ENCODE measurements around the gene PRF1.
"Not testable (repeated sequence)": the region's sequence is repeated elsewhere in the genome, so short reads cannot be mapped to it uniquely, and the experiment has no call there.

The PRF1 gene

DNA sequence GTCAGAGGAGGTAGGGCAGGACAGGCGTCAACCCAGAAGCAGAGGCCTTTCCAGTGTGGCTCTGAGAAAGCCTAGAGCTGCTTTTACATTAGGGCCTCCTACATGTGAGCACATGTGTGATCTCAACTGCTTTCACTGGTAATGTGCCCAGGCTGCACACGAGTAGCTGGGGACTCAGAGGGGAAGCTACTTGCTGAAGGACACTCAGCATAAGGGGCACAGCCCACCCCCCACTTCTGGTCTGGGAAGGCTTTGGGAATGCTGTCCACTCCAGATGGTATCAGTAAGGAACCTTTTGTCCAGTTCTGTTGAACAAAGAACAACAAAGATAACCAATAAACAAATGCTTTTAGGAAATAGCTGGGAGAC, 18.9 kb downstream of the PRF1 start:
- no peak for TF ChIP-seq EZH2phosphoT487 (IDR thresholded peaks at IDR 0.05; ENCODE audit: low read depth)
- TF ChIP-seq, protein P1, sequence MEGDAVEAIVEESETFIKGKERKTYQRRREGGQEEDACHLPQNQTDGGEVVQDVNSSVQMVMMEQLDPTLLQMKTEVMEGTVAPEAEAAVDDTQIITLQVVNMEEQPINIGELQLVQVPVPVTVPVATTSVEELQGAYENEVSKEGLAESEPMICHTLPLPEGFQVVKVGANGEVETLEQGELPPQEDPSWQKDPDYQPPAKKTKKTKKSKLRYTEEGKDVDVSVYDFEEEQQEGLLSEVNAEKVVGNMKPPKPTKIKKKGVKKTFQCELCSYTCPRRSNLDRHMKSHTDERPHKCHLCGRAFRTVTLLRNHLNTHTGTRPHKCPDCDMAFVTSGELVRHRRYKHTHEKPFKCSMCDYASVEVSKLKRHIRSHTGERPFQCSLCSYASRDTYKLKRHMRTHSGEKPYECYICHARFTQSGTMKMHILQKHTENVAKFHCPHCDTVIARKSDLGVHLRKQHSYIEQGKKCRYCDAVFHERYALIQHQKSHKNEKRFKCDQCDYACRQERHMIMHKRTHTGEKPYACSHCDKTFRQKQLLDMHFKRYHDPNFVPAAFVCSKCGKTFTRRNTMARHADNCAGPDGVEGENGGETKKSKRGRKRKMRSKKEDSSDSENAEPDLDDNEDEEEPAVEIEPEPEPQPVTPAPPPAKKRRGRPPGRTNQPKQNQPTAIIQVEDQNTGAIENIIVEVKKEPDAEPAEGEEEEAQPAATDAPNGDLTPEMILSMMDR (IDR thresholded peaks at IDR 0.05; ENCODE audit: low read depth, low read length), result no peak
- no peaks in the 10 kb centered on the region for H3K36me3 ChIP-seq (replicated peaks; ENCODE audit: low read depth, low read length)
- H2AFZ ChIP-seq (ENCODE audit: low read depth, low read length), result no peak overlapping the region
- peaks cover under 1% of the 10 kb centered on the region; the same call in 1 of the 2 replicates for H3K27me3 ChIP-seq (ENCODE audit: low read depth, low read length)
- no peaks in the 10 kb centered on the region for H3K9me3 ChIP-seq (ENCODE audit: insufficient read depth, low read length)
- no peak overlapping the region for H3K27ac ChIP-seq (ENCODE audit: low read length)
- no peak overlapping the region for H3K9ac ChIP-seq (ENCODE audit: low read length)
- H3K79me2 ChIP-seq (ENCODE audit: low read length), result no peaks in the 10 kb centered on the region
- no peak overlapping the region for H3K4me3 ChIP-seq (ENCODE audit: low read length)
- H3K4me2 ChIP-seq (ENCODE audit: low read length), result no peak overlapping the region
- H3K4me1 ChIP-seq (ENCODE audit: low read length), result peaks cover 28% of the 10 kb centered on the region
- no peaks in the 10 kb centered on the region for H4K20me1 ChIP-seq (ENCODE audit: insufficient read depth, low read length)

DNA sequence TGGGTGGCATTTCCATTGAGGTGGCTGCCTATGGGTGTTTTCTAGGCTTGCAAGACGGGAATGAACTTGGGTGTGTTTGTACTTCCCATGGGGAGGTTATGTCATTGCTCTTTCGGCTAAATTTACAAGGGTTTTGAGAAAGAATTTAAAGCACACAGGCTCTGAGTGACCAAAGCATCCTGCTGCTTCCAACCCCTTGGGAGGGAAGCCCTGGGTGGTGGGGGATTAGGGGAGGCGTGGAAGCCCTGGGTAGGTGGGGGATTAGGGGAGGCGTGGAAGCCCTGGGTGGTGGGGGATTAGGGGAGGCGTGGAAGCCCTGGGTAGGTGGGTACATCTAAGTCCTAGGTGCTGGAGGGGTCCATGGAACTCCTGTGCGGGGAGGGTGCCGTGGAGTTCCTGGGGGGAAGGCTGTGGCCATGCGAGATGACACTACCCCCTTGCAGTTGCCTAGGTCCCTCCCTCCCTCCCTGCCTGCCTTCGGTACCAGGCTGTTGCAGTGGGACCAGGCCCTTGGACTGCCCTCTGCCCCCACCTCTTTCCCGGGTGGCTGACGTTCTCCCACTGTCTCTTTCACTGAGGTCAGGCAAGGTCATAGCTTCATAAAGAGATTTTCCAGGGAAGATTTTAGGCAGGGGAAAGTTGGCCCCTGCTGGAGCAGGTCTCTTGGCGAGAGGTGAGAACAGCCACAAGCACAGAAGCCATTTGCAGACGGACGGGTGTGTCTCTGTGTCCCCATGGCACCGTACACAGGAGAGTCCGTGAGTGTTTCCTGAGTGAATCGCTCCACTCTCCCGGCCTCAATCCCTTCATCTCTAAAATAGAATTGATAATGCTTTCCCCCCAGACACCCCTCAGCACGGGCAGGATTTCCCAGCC, 19.5 kb downstream of the PRF1 start:
- Histone ChIP-seq H3K4me3 (ENCODE audit: low read length) (no peak overlapping the region), H3K27me3 (ENCODE audit: low read depth, low read length) (no peaks in the 10 kb centered on the region), H4K20me1 (ENCODE audit: insufficient read depth, low read length) (no peaks in the 10 kb centered on the region), H3K4me1 (ENCODE audit: low read length) (peaks cover 28% of the 10 kb centered on the region), H3K9ac (ENCODE audit: low read length) (no peak overlapping the region), H3K79me2 (ENCODE audit: low read length) (no peaks in the 10 kb centered on the region), H2AFZ (ENCODE audit: low read depth, low read length) (no peak overlapping the region), H3K4me2 (ENCODE audit: low read length) (no peak overlapping the region), H3K36me3 (replicated peaks; ENCODE audit: low read depth, low read length) (no peaks in the 10 kb centered on the region), H3K27ac (ENCODE audit: low read length) (no peak overlapping the region), H3K9me3 (ENCODE audit: insufficient read depth, low read length) (no peaks in the 10 kb centered on the region)
- TF ChIP-seq, protein P1 (IDR thresholded peaks at IDR 0.05; ENCODE audit: low read depth, low read length), result no peak
- no peak for TF ChIP-seq EZH2phosphoT487 (IDR thresholded peaks at IDR 0.05; ENCODE audit: low read depth)

DNA sequence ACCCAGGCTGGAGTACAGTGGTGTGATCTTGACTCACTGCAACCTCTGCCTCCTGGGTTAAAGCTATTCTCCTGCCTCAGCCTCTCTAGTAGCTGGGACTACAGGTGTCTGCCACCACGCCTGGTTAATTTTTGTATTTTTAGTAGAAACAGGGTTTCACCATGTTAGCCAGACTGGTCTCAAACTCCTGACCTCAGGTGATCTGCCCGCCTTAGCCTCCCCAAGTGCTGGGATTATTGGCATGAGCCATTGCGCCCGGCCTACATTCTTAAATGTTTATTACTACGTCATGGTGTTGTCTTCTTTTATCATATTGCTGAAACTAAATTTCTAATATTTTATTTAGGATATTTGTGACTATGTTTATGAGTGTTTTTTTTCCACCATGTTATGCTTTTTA, 21.4 kb downstream of the PRF1 start:
- H4K20me1 ChIP-seq (ENCODE audit: insufficient read depth, low read length); H3K36me3 ChIP-seq (replicated peaks; ENCODE audit: low read depth, low read length); H3K79me2 ChIP-seq (ENCODE audit: low read length); H3K27me3 ChIP-seq (ENCODE audit: low read depth, low read length); H3K4me3 ChIP-seq (ENCODE audit: low read length); H3K27ac ChIP-seq (ENCODE audit: low read length); H3K9me3 ChIP-seq (ENCODE audit: insufficient read depth, low read length); H2AFZ ChIP-seq (ENCODE audit: low read depth, low read length); H3K9ac ChIP-seq (ENCODE audit: low read length); H3K4me2 ChIP-seq (ENCODE audit: low read length): not testable (repeated sequence)
- H3K4me1 ChIP-seq (ENCODE audit: low read length), result peaks cover 35% of the 10 kb centered on the region

DNA sequence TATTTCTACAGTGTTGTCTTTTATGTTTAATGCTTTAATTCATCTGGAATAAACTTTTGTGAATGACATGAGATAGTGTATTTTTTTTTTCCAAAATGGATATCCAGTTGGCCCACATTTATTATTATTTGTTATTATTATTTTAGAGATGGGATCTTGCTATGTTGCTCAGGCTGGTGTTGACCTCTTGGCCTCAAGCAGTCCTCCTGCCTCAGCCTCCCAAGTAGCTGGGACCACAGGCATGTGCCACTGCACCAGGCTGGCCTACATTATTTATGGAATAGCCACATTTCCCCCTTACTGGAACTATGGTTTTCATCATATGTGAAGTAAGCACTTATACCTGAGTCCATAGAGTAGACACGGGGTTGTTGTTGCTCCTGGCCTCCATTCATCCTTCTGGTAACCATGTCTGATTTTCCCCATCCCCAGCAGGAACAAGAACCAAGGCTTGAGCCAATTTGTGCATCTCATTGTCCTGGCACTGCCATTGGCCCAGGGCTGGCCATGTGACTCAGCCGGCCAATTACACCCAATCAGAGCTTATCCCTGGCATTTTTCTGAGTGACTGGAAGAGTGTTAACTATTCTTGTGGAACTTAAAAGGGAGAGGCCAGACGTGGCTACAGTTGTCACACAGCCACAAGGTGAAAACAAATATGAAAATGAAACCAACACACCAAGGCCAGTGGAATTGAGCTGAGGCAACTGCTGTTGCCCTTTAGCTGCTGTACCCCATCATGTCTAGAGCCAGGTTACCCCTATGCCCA, 23.1 kb downstream of the PRF1 start:
- H2AFZ ChIP-seq (ENCODE audit: low read depth, low read length), result no peak overlapping the region
- H3K36me3 ChIP-seq (replicated peaks; ENCODE audit: low read depth, low read length), result no peaks in the 10 kb centered on the region
- no peak overlapping the region for H3K27ac ChIP-seq (ENCODE audit: low read length)
- H3K4me3 ChIP-seq (ENCODE audit: low read length), result no peak overlapping the region
- H3K4me1 ChIP-seq (ENCODE audit: low read length), result peaks cover 38% of the 10 kb centered on the region
- no peaks in the 10 kb centered on the region for H3K27me3 ChIP-seq (ENCODE audit: low read depth, low read length)
- H3K79me2 ChIP-seq (ENCODE audit: low read length), result no peaks in the 10 kb centered on the region
- H3K4me2 ChIP-seq (ENCODE audit: low read length), result peak overlapping the region; percentile 44; the same call in 1 of the 2 replicates
- no peaks in the 10 kb centered on the region for H4K20me1 ChIP-seq (ENCODE audit: insufficient read depth, low read length)
- no peak for TF ChIP-seq EZH2phosphoT487 (IDR thresholded peaks at IDR 0.05; ENCODE audit: low read depth)
- TF ChIP-seq, protein P1 (IDR thresholded peaks at IDR 0.05; ENCODE audit: low read depth, low read length), result no peak
- H3K9ac ChIP-seq (ENCODE audit: low read length), result no peak overlapping the region
- no peaks in the 10 kb centered on the region; the same call in 1 of the 2 replicates for H3K9me3 ChIP-seq (ENCODE audit: insufficient read depth, low read length)
